ENCODE data around the gene TESK1. TPM values are rescaled to one million over a fixed set of nuclear protein-coding genes. Genes with fewer than 3 reads are reported as not detected.

TESK1 gene
- total and polyA plus RNA-seq, 2 experiments from 2014 or later: 6.8 to 10.7 TPM

DNA sequence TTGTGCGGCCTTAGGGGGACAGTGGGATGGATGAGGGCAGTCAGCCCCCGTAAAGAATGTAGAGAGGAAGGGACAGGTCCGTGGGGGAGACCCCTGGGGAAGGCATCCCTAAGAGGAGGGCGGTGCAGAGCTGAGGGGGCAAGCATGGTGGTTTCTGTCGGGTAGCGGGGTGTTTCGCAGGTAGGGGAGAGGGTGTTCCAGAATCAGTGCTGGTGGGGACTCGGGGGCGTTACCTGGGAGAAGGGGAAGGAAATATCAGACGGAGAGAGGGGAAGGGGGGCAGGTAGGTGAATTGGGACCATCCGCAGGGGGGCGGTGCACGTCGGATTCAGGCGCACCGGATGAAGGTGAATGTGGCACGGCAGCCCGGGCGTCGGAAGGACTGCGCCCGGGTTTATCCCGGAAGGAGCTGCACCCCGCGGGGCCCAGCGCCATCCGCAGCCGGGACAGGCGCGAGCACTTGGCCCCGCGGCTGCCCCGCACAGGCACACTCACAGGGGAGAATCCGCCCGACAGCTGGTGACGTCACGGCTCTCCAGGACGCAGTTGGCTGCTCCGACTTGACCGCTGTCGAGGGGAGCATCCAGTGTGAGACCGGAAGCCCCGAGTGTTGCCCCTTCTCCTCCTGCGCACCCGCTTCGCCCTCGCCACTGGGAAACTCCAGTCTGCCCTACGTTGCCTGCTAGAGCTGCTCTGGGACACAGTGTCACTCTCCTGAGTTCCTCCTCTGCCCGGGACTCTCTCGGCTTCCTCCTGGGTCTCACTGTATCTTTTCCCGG, 11.8 kb downstream of the TESK1 start (continued):
- TF ChIP-seq, protein P1, sequence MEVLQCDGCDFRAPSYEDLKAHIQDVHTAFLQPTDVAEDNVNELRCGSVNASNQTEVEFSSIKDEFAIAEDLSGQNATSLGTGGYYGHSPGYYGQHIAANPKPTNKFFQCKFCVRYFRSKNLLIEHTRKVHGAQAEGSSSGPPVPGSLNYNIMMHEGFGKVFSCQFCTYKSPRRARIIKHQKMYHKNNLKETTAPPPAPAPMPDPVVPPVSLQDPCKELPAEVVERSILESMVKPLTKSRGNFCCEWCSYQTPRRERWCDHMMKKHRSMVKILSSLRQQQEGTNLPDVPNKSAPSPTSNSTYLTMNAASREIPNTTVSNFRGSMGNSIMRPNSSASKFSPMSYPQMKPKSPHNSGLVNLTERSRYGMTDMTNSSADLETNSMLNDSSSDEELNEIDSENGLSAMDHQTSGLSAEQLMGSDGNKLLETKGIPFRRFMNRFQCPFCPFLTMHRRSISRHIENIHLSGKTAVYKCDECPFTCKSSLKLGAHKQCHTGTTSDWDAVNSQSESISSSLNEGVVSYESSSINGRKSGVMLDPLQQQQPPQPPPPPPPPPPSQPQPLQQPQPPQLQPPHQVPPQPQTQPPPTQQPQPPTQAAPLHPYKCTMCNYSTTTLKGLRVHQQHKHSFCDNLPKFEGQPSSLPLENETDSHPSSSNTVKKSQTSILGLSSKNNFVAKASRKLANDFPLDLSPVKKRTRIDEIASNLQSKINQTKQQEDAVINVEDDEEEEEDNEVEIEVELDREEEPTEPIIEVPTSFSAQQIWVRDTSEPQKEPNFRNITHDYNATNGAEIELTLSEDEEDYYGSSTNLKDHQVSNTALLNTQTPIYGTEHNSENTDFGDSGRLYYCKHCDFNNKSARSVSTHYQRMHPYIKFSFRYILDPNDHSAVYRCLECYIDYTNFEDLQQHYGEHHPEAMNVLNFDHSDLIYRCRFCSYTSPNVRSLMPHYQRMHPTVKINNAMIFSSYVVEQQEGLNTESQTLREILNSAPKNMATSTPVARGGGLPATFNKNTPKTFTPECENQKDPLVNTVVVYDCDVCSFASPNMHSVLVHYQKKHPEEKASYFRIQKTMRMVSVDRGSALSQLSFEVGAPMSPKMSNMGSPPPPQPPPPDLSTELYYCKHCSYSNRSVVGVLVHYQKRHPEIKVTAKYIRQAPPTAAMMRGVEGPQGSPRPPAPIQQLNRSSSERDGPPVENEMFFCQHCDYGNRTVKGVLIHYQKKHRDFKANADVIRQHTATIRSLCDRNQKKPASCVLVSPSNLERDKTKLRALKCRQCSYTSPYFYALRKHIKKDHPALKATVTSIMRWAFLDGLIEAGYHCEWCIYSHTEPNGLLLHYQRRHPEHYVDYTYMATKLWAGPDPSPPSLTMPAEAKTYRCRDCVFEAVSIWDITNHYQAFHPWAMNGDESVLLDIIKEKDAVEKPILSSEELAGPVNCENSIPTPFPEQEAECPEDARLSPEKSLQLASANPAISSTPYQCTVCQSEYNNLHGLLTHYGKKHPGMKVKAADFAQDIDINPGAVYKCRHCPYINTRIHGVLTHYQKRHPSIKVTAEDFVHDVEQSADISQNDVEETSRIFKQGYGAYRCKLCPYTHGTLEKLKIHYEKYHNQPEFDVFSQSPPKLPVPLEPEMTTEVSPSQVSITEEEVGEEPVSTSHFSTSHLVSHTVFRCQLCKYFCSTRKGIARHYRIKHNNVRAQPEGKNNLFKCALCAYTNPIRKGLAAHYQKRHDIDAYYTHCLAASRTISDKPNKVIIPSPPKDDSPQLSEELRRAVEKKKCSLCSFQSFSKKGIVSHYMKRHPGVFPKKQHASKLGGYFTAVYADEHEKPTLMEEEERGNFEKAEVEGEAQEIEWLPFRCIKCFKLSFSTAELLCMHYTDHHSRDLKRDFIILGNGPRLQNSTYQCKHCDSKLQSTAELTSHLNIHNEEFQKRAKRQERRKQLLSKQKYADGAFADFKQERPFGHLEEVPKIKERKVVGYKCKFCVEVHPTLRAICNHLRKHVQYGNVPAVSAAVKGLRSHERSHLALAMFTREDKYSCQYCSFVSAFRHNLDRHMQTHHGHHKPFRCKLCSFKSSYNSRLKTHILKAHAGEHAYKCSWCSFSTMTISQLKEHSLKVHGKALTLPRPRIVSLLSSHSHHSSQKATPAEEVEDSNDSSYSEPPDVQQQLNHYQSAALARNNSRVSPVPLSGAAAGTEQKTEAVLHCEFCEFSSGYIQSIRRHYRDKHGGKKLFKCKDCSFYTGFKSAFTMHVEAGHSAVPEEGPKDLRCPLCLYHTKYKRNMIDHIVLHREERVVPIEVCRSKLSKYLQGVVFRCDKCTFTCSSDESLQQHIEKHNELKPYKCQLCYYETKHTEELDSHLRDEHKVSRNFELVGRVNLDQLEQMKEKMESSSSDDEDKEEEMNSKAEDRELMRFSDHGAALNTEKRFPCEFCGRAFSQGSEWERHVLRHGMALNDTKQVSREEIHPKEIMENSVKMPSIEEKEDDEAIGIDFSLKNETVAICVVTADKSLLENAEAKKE (CRISPR knock-in tag; IDR thresholded peaks at IDR 0.05): no peak
- TF ChIP-seq CREB1 (CRISPR knock-in tag; IDR thresholded peaks at IDR 0.05; ENCODE audit: low read depth): peak; percentile 96
- no peak for TF ChIP-seq EZH2 (IDR thresholded peaks at IDR 0.05; ENCODE audit: low read depth, unreplicated experiment)
- TF ChIP-seq ZNF331 (CRISPR knock-in tag; IDR thresholded peaks at IDR 0.05; ENCODE audit: low read depth): no peak
- TF ChIP-seq POLR2AphosphoS5 (IDR thresholded peaks at IDR 0.05; ENCODE audit: low read depth): peak; percentile 49; the same call in 1 of the 2 replicates
- TF ChIP-seq, protein P2, sequence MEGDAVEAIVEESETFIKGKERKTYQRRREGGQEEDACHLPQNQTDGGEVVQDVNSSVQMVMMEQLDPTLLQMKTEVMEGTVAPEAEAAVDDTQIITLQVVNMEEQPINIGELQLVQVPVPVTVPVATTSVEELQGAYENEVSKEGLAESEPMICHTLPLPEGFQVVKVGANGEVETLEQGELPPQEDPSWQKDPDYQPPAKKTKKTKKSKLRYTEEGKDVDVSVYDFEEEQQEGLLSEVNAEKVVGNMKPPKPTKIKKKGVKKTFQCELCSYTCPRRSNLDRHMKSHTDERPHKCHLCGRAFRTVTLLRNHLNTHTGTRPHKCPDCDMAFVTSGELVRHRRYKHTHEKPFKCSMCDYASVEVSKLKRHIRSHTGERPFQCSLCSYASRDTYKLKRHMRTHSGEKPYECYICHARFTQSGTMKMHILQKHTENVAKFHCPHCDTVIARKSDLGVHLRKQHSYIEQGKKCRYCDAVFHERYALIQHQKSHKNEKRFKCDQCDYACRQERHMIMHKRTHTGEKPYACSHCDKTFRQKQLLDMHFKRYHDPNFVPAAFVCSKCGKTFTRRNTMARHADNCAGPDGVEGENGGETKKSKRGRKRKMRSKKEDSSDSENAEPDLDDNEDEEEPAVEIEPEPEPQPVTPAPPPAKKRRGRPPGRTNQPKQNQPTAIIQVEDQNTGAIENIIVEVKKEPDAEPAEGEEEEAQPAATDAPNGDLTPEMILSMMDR (conservative IDR thresholded peaks at IDR 0.05; ENCODE audit: low read depth in 2 of 2): peak; percentile 20 to 52
- TF ChIP-seq EZH2phosphoT487 (IDR thresholded peaks at IDR 0.05; ENCODE audit: unreplicated experiment): no peak
- TF ChIP-seq, protein P3, sequence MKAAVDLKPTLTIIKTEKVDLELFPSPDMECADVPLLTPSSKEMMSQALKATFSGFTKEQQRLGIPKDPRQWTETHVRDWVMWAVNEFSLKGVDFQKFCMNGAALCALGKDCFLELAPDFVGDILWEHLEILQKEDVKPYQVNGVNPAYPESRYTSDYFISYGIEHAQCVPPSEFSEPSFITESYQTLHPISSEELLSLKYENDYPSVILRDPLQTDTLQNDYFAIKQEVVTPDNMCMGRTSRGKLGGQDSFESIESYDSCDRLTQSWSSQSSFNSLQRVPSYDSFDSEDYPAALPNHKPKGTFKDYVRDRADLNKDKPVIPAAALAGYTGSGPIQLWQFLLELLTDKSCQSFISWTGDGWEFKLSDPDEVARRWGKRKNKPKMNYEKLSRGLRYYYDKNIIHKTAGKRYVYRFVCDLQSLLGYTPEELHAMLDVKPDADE (IDR thresholded peaks at IDR 0.05): peak; percentile 38; the same call in 1 of the 2 replicates
